Activated T-helper 2 cell treated with anti-CD3 and anti-CD28 coated beads, Interferon-gamma antibody, Interleukin-2, Interleukin-4, amounts not matched to agents 10 μg/mL and 5 μg/mL and 100 μg/mL, durations not matched to agents 14 hours and 24 hours and 36 hours (primary cell): Measurements from ENCODE around the gene MLLT10. TPM values are rescaled to one million over a fixed set of nuclear protein-coding genes. Genes with fewer than 3 reads are reported as not detected.

Experiments
- DNase-seq: peaks from one replicate; pipeline ENCODE4 v3.0.0; 2021; ENCODE audit warnings: low spot score
- H3K27ac Mint-ChIP-seq: one replicate; pipeline ENCODE4 v1.8.0; 2021; ENCODE audit warnings: mixed read lengths
- H3K27me3 Mint-ChIP-seq: one replicate; pipeline ENCODE4 v1.8.0; 2021; ENCODE audit warnings: low read depth, mixed read lengths
- H3K36me3 Mint-ChIP-seq: one replicate; pipeline ENCODE4 v1.8.0; 2021; ENCODE audit warnings: low read depth, mixed read lengths
- H3K4me1 Mint-ChIP-seq: one replicate; pipeline ENCODE4 v1.8.0; 2021; ENCODE audit warnings: low read depth, mixed read lengths
- H3K4me3 Mint-ChIP-seq: one replicate; pipeline ENCODE4 v1.8.0; 2021; ENCODE audit warnings: low read depth, mild to moderate bottlenecking, moderate library complexity, mixed read lengths
- H3K9me3 Mint-ChIP-seq: one replicate; pipeline ENCODE4 v1.8.0; 2021; ENCODE audit warnings: mixed read lengths
- intact Hi-C: fragments of 100-400 bp; cut with micrococcal nuclease; formaldehyde crosslinking; loops from one replicate; pipeline ENCODE4 v1.15.1; 2023
- total RNA-seq: library from RNA; stranded (reverse); gene quantifications from 2 replicates; pipeline ENCODE4 v1.2.3, GENCODE V29; 2022

The MLLT10 gene
- total RNA-seq, 1 donor from 2014 or later, result 47.4 TPM

DNA sequence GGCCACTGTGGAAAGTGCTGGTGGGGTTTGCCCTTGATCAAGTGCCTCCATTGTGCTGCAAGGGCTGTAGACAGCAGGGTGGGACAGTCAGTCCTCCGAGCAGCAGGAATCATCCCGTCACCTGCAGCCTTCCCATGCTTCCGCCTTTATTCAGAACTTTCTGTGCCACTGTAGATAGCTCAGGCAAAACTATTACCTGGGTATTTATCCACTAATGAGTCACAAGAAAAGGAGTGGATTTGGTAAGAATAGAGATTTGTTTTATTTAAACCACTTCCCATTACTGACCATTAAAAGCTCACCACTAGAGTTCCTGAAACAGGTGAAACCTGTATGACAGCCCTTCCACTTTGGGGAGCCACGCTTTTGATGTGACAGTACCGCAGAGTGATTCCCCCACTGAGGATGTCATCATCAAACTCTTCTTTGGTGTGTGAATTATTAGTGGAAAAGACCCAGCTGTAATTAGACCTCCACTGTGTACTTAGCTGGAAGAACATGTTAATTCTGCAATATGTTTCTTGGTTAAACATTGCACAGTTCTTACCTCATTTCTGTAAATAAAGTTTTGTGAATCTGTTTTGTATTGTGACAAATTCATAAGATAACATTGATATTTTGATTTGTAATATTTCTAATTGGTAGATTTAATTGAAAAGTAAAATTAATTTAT, 208.8 kb downstream of the MLLT10 start:
- H3K27me3 Mint-ChIP-seq, result no peaks in the 10 kb centered on the region
- H3K4me3 Mint-ChIP-seq, result no peak overlapping the region
- H3K9me3 Mint-ChIP-seq, result no peaks in the 10 kb centered on the region
- peaks cover 25% of the 10 kb centered on the region for H3K4me1 Mint-ChIP-seq
- intact Hi-C loops, result no loop called here
- peaks cover 53% of the 10 kb centered on the region for H3K36me3 Mint-ChIP-seq
- DNase-seq, result no peak
- H3K27ac Mint-ChIP-seq, result no peak overlapping the region

DNA sequence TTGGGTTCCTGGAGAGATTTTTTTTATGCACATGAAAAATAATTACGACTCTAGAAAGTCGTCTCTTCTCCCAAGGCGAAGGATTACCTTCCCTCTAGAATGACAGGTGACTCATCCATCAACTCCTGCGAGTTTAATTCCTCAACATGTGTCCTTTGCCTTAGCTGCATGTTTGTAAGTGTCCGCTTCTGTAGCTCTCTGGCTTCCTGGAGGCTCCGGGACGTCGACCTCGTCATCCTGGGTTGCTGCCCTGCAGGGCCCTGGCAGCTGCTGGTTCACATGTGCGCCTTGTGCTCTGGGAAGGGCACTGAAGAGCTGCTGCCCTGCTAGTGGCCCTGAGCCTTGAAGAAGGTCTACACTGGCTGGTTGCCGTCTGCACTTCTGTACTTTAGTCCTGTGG, 210.2 kb downstream of the MLLT10 start:
- Mint-ChIP-seq H3K27ac (no peak overlapping the region), H3K4me1 (peaks cover 22% of the 10 kb centered on the region), H3K27me3 (no peaks in the 10 kb centered on the region), H3K9me3 (no peaks in the 10 kb centered on the region), H3K4me3 (no peak overlapping the region), H3K36me3 (peaks cover 46% of the 10 kb centered on the region)
- no peak for DNase-seq
- intact Hi-C loops, result no loop called here

DNA sequence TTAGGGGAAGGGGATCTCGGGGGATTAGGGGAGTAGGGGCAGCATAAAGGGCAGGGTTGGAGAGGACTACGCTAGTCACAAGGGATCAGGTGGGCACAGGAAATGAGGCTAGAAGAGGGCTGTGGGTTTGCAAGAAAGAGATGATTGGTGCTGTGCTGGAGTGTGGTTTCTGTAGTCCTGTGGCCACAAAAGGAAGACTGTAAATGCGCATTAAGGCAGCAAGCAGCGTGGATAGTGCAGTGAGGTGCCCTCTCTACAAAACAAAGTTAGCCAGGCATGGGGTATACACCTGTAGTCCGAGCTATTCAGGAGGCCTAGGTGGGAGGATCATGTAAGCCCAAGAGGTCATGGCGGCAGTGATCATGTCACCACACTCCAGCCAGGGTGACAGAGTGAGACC, 212.1 kb downstream of the MLLT10 start:
- no peak overlapping the region for H3K4me3 Mint-ChIP-seq

DNA sequence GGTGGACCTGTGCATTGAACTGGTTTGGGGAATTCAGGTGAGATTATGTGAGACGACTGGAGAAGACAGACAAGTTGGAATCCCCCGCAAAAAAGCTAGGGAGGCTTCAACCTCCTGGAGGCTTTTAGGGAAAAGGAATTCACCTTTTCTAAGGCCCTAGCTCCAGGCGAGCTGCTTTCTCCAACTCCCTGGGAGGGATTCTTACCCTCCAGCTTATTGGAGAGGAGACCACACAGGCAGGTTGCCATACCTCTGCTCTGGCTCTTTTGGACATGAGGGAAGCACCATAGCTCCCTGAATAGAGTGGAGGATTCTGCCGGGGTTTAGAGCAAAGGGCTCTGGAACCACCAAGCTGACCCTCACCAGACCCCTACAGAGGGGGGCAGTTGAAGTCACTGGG, 213.8 kb downstream of the MLLT10 start:
- Mint-ChIP-seq H3K36me3 (peaks cover 18% of the 10 kb centered on the region), H3K4me3 (no peak overlapping the region), H3K27me3 (no peaks in the 10 kb centered on the region), H3K27ac (no peak overlapping the region), H3K9me3 (no peaks in the 10 kb centered on the region), H3K4me1 (peaks cover 8% of the 10 kb centered on the region)
- DNase-seq, result no peak
- intact Hi-C loops, result no loop called here

More for the DNA sequence above, 212.1 kb downstream of the MLLT10 start:
- no peak for DNase-seq
- H3K9me3 Mint-ChIP-seq, result no peaks in the 10 kb centered on the region
- peaks cover 10% of the 10 kb centered on the region for H3K4me1 Mint-ChIP-seq
- H3K36me3 Mint-ChIP-seq, result peaks cover 32% of the 10 kb centered on the region
- intact Hi-C loops, result no loop called here
- H3K27me3 Mint-ChIP-seq, result no peaks in the 10 kb centered on the region
- no peak overlapping the region for H3K27ac Mint-ChIP-seq

DNA sequence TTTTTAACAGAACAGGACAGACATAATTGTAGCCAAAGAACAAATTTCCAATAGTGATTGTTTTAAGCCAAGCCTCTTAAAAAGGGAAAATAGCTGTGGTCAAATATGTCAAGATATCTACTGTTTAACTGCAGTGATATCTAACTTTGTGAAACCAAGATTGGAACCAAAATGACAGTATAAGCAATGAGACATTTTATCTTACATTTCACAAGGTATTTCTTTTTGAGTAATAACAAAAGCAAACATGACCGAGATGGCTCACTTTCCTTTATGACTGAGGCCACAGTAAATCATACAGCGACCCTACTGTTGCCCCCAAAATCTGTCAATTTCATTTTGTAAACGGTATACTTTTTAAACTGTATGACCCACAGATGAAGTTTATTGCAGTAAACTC, 215.8 kb downstream of the MLLT10 start:
- Mint-ChIP-seq H3K4me1 (peaks cover 8% of the 10 kb centered on the region), H3K4me3 (no peak overlapping the region), H3K9me3 (no peaks in the 10 kb centered on the region), H3K36me3 (peaks cover 5% of the 10 kb centered on the region), H3K27me3 (no peaks in the 10 kb centered on the region), H3K27ac (no peak overlapping the region)
- no peak for DNase-seq
- intact Hi-C loops, result no loop called here

DNA sequence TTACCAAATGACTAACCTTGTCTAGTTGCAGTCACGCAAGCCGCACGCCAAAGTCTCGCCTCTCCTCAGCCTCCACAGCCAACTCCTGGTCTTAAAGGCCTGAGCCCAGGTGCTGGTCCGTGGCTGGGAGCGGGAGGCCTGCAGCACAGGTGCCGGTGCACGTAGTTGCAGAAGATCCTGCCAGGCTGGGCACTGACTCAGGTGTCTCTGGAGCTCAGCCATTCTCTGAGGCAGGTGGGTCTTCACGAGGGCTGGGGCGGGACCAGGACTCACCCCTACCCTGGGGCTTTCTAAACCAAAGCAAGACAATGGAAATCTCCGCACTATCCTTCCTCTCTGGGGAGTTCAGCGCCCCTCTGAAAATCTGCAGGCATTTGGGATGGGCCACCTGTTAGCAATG, 216.4 kb downstream of the MLLT10 start:
- Mint-ChIP-seq H3K4me3 (no peak overlapping the region), H3K9me3 (no peaks in the 10 kb centered on the region), H3K27me3 (no peaks in the 10 kb centered on the region), H3K4me1 (peaks cover 8% of the 10 kb centered on the region), H3K27ac (no peak overlapping the region), H3K36me3 (peaks cover 5% of the 10 kb centered on the region)
- no peak for DNase-seq
- intact Hi-C loops, result no loop called here

DNA sequence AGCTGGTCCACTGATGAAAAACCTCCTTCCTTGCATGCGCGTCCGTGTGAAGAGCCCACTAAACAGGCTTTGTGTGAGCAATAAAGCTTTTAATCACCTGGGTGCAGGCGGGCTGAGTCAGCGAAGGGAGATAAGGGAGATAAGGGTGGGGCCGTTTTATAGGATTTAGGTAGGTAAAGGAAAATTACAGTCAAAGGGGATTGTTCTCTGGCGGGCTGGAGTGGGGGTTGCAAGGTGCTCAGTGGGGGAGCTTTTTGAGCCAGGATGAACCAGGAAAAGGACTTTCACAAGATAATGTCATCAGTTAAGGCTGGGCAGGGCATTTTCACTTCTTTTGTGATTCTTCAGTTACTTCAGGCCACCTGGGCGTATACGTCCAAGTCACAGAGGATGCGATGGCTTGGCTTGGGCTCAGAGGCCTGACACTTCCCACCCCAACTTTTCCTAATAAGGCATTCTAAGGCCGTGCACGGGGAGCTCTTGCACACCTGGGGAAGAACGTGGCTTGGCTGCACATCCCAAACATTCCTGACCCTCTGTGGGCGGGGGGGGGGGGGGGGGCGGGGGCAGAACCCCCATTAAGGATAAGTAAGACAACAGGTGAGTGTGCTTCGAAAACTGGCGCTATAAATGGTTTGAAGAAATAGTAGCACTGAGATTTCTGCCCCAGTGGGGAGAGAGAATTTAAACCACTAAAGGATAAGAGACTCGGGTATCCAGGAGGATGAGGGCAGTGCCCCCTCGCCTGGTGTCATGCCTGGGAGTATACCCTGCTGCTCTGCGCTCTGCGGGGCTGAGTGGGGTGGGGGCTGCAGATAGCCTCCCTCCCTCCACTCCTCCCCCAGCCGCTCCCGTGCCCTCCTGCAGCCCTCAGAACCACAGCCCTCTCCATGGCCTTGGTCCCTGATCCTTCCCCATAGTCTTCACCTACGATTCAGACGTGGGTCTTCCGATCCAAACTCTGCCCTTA, 217.6 kb downstream of the MLLT10 start:
- no peak for DNase-seq
- Mint-ChIP-seq H3K27me3 (no peaks in the 10 kb centered on the region), H3K9me3 (no peaks in the 10 kb centered on the region), H3K4me3 (no peak overlapping the region), H3K27ac (no peak overlapping the region), H3K4me1 (peaks cover 3% of the 10 kb centered on the region), H3K36me3 (no peaks in the 10 kb centered on the region)
- intact Hi-C loops, result no loop called here

DNA sequence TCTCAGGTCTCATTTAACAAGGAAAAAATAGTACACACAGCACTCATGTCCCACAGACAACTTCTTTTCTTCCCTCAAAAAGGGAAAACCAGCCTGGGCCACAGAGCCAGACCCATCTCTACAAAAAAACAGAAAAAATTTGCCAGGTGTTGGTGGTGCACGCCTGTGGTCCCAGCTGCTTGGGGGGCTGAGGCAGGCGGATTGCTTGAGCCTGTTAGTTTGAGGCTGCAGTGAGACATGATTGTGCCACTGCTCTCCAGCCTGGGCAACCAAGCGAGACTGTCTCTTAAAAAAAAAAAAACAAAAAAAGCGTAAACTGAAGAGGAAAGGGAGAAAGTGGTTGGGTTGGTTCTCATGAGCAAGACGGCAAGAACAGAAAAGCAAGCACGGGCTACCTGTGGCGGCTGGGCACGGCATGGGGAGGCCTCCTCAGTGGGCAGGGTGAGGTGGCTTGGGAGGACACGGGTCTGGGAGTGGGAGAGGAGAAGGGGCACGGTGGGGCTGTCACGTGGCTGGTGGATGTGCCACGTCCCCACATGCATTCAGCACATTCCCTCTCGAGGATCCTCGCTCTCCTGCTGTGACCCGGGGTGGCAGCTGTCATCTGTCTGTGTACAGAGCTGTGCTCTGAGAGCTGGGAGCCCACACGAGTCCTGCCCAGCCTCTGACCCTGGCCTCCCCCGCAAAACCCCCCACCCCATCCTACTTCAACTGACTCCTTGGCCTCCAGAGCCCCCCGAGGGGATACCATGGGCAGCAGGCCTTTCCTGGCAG, 219.7 kb downstream of the MLLT10 start:
- Mint-ChIP-seq H3K4me3 (no peak overlapping the region), H3K27ac (no peak overlapping the region), H3K36me3 (no peaks in the 10 kb centered on the region), H3K27me3 (no peaks in the 10 kb centered on the region), H3K4me1 (peaks cover 3% of the 10 kb centered on the region), H3K9me3 (no peaks in the 10 kb centered on the region)
- no peak for DNase-seq
- intact Hi-C loops, result no loop called here

DNA sequence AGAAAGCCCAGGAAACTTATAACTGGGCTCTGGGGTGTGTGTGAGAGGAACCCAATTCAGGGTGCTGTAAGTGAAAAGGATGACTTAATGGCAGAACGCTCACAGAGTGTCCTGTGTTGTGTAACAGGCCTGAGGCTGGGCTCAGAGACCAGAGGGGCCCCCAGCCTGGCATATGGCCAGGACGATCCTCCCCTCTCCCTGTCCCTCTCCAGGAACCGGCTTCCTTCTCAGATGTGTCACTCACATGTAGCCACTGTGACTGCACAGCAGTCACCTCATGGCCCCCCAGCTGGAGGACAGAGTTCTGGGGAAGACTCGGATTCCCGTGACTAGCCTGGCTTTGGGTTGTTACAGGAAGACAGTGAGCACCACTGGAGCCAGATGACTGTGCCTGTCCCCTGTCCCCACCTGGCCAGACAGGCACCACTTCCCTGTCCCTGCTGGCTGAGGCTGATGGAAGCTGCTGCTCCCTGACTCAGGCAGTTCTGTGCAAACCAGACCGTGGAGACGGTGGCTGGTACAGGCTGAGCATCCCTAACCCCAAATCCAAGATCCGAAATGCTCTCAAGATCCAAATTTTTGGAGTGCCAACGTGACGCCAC, 220.5 kb downstream of the MLLT10 start:
- no peak for DNase-seq
- Mint-ChIP-seq H3K4me3 (no peak overlapping the region), H3K9me3 (no peaks in the 10 kb centered on the region), H3K4me1 (peaks cover 3% of the 10 kb centered on the region), H3K27ac (no peak overlapping the region), H3K27me3 (no peaks in the 10 kb centered on the region), H3K36me3 (no peaks in the 10 kb centered on the region)
- intact Hi-C loops, result no loop called here

DNA sequence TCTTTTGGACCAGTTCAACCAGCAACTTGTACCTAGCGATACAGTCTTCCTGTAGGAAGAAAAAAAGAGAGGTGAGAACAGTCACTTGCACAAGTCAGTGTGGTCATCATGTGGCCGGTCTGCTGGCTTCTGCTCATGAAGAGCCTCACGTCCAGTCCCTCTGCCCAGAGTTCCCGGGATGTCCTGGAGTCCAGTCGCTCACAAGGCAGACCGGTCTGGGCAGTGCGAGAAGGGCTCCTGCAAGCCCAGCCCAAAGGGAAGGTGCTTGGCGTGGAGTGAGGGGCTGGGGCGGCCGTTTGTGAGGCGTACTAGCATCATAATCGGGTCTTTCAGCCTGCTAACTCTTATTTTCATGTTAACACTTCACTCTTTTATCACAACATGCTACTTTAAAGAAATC, 222.7 kb downstream of the MLLT10 start:
- Mint-ChIP-seq H3K27me3 (no peaks in the 10 kb centered on the region), H3K9me3 (no peaks in the 10 kb centered on the region), H3K36me3 (no peaks in the 10 kb centered on the region), H3K27ac (no peak overlapping the region), H3K4me1 (no peaks in the 10 kb centered on the region), H3K4me3 (no peak overlapping the region)
- intact Hi-C loops, result no loop called here
- DNase-seq, result no peak

DNA sequence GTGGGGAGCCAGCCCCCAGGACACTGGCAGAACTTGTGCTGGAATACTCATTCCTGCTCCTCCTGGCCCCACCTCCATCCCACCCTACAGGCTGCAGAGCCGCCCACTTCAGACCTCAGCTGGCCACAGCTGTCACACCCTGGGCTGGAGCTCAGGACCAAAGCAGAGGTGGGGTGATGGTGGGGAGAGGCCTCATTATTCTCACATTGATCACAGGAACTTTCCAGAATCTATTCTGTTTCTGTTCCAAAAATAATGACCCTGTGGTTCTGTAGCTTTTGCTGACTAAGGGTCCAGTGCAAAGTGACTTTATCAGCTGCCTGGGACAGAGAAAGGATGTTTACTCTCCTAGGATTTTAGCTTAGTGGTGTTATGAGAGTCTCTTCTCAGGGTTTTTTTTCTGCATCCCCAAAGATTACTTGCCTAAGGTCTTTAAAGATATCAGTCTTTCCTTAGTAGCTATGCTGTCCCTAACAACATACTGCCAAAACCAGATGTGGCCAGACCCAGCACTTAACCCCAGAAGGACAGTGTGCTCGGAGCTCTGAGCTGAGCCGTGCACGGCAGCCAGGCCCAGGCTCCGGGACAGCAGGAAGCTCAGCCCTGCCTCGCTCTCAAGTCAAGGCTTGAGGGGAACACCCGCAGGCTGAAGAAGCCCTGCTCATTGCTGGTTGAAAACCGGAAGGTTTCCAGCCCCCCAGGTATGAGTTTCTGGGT, 223.3 kb downstream of the MLLT10 start:
- no peaks in the 10 kb centered on the region for H3K27me3 Mint-ChIP-seq
- no peak overlapping the region for H3K4me3 Mint-ChIP-seq
- intact Hi-C loops, result no loop called here
- no peak overlapping the region for H3K27ac Mint-ChIP-seq
- H3K4me1 Mint-ChIP-seq, result no peaks in the 10 kb centered on the region
- no peak for DNase-seq
- H3K9me3 Mint-ChIP-seq, result no peaks in the 10 kb centered on the region
- H3K36me3 Mint-ChIP-seq, result no peaks in the 10 kb centered on the region

DNA sequence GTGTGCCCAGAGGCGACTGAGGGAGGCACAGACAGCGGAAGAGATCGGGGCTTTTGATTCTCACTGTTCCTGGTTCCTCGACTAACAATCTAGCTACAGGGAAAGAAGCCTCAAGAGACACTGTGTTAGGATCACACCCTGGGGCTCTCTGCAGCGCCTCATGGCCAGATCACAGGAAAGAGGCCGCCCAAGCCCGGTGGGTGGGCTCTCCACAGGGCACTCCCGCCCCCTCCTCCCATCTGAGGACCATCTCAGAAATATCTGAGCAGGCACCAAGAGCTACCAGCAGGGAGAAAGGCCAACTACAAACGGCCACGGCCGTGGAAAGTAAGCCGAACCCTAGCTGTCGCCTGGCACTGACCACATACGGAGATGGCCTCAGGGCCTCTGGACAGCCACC, 224.2 kb downstream of the MLLT10 start:
- intact Hi-C loops, result no loop called here
- no peak for DNase-seq
- Mint-ChIP-seq H3K9me3 (no peaks in the 10 kb centered on the region), H3K4me1 (no peaks in the 10 kb centered on the region), H3K27me3 (no peaks in the 10 kb centered on the region), H3K36me3 (no peaks in the 10 kb centered on the region), H3K27ac (no peak overlapping the region), H3K4me3 (no peak overlapping the region)
